Measurements from ENCODE around the gene FAM78A. TPM values are rescaled to one million over a fixed set of nuclear protein-coding genes. Genes with fewer than 3 reads are reported as not detected.

FAM78A gene
- total RNA-seq, 1 experiment from 2014 or later: 3.0 TPM

- peak overlapping the region; percentile 35; the same call in 1 of the 2 replicates for H3K27ac Mint-ChIP-seq
Observed at GRCh38 chr9:131296460-131296859, 20.1 kb upstream of the FAM78A start.

More at GRCh38 chr9:131296460-131296859, 20.1 kb upstream of the FAM78A start:
- no peak overlapping the region for H3K4me3 Mint-ChIP-seq
- DNase-seq (ENCODE audit: low spot score) (no peak), ATAC-seq (no peak)
- TF ChIP-seq NR2C2 (CRISPR knock-in tag; IDR thresholded peaks at IDR 0.05) (no peak), CREB1 (CRISPR knock-in tag; IDR thresholded peaks at IDR 0.05) (no peak), E2F1 (CRISPR knock-in tag; IDR thresholded peaks at IDR 0.05) (no peak), USF1 (CRISPR knock-in tag; IDR thresholded peaks at IDR 0.05) (no peak), JAZF1 (CRISPR knock-in tag; IDR thresholded peaks at IDR 0.05) (no peak), ZNF416 (CRISPR knock-in tag; IDR thresholded peaks at IDR 0.05) (no peak), MYBL2 (CRISPR knock-in tag; IDR thresholded peaks at IDR 0.05) (no peak), FOXP4 (CRISPR knock-in tag; IDR thresholded peaks at IDR 0.05) (no peak), ETV6 (CRISPR knock-in tag; IDR thresholded peaks at IDR 0.05) (no peak), AR (CRISPR knock-in tag; IDR thresholded peaks at IDR 0.05) (no peak), TCF7 (CRISPR knock-in tag; IDR thresholded peaks at IDR 0.05; ENCODE audit: low read depth) (no peak), NFE2L1 (CRISPR knock-in tag; IDR thresholded peaks at IDR 0.05) (no peak), IRF2 (CRISPR knock-in tag; IDR thresholded peaks at IDR 0.05; ENCODE audit: borderline replicate concordance, low read depth) (no peak), ATF6 (CRISPR knock-in tag; IDR thresholded peaks at IDR 0.05) (no peak), ESRRA (CRISPR knock-in tag; IDR thresholded peaks at IDR 0.05; ENCODE audit: borderline replicate concordance) (no peak), ZNF232 (CRISPR knock-in tag; IDR thresholded peaks at IDR 0.05) (no peak), GABPB1 (CRISPR knock-in tag; IDR thresholded peaks at IDR 0.05) (no peak), MLX (CRISPR knock-in tag; IDR thresholded peaks at IDR 0.05) (no peak)
- ChIA-PET POLR2A (no interaction called here), CTCF (interaction anchor here (3.6 kb wide), 1 partner anchor 40 kb away, joined by 12 read pairs; no protein-coding TSS in a partner anchor)
- H3K9me3 Mint-ChIP-seq: no peaks in the 10 kb centered on the region
- H3K4me1 Mint-ChIP-seq: no peaks in the 10 kb centered on the region
- no peaks in the 10 kb centered on the region for H3K27me3 Mint-ChIP-seq (ENCODE audit: low read depth)
- H3K36me3 Mint-ChIP-seq: no peaks in the 10 kb centered on the region
